LoVo (cell line): ENCODE data around the gene CKM.
"Not testable (repeated sequence)": the region's sequence is repeated elsewhere in the genome, so short reads cannot be mapped to it uniquely, and the experiment has no call there.

ENCODE experiments used
- DNase-seq: peaks from one replicate; pipeline ENCODE4 v3.0.0-alpha.2; 2016; ENCODE audit warnings: low spot score

The CKM gene

GRCh38 chr19:45320997-45321775, 1.5 kb downstream of the CKM start:
- DNase-seq: no peak

- DNase-seq: no peak
Measured at GRCh38 chr19:45315304-45315703, 7.4 kb downstream of the CKM start.

- DNase-seq: no peak
Measured at GRCh38 chr19:45314708-45315245, 7.9 kb downstream of the CKM start.

GRCh38 chr19:45312285-45312684, 10.4 kb downstream of the CKM start:
- not testable (repeated sequence) for DNase-seq

- DNase-seq: no peak
Measured at GRCh38 chr19:45311621-45312020, 11.1 kb downstream of the CKM start.

- not testable (repeated sequence) for DNase-seq
Measured at GRCh38 chr19:45309322-45309721, 13.4 kb downstream of the CKM start.

- no peak for DNase-seq
Measured at GRCh38 chr19:45307361-45307760, 15.3 kb downstream of the CKM start.

- DNase-seq: no peak
Measured at GRCh38 chr19:45306518-45307027, 16.1 kb downstream of the CKM start.

- DNase-seq: no peak
Measured at GRCh38 chr19:45306040-45306439, 16.6 kb downstream of the CKM start.

GRCh38 chr19:45305421-45305820, 17.3 kb downstream of the CKM start:
- no peak for DNase-seq

- DNase-seq: no peak
Measured at GRCh38 chr19:45305007-45305406, 17.7 kb downstream of the CKM start.

- no peak for DNase-seq
Measured at GRCh38 chr19:45304141-45304926, 18.3 kb downstream of the CKM start.

GRCh38 chr19:45303269-45304060, 19.2 kb downstream of the CKM start:
- DNase-seq: no peak

- DNase-seq: no peak
Measured at GRCh38 chr19:45302416-45302815, 20.3 kb downstream of the CKM start.

- DNase-seq: no peak
Measured at GRCh38 chr19:45299719-45300118, 23.0 kb downstream of the CKM start.

GRCh38 chr19:45298264-45298663, 24.4 kb downstream of the CKM start:
- DNase-seq: no peak

- DNase-seq: no peak
Measured at GRCh38 chr19:45297674-45298073, 25.0 kb downstream of the CKM start.

- DNase-seq: no peak
Measured at GRCh38 chr19:45296355-45296754, 26.3 kb downstream of the CKM start.

- no peak for DNase-seq
Measured at GRCh38 chr19:45295873-45296272, 26.8 kb downstream of the CKM start.

- DNase-seq: no peak
Measured at GRCh38 chr19:45294291-45295029, 28.2 kb downstream of the CKM start.

- no peak for DNase-seq
Measured at GRCh38 chr19:45293682-45294081, 29.0 kb downstream of the CKM start.
